Measurements from ENCODE around the gene JRKL.
"Not testable (repeated sequence)": the region's sequence is repeated elsewhere in the genome, so short reads cannot be mapped to it uniquely, and the experiment has no call there.

Gene JRKL

DNA sequence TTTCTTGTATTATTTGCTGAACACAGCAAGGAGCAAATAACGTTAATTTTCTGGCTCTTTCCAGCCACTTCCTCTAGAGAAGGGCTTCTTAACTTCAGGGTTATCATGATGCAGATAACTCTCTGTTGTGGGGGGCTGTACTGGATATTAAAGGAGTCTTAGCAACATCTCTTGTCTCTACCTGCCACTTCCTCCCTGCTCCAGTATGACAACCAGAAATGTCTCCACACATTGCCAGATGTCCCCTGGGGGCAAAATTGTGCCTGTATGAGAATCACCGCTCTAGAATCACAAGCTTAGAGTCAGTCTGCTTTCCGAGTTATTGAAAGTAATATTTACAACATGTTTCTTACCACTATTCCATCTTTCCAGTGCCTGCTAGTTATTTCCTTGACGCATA is 6.8 kb downstream of the JRKL start:
- DNase-seq, result no peak

DNA sequence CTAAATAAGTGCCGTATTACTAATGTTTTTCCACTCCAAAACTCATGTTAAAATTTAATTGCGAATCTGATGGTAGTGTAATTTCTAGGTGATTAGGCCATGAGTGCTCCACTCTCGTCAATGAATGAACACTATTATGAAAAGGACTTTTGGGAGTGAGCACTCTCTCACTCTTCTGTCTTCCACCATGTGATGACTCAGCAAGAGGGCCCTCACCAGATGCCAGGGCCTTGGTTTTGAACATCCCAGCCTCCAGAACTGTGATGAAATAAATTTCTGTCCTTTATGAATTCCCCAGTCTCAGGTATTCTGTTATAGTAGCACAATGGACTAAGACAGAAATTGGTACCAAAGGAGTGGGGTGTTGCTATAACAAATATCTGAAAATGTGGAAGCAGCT is 8.1 kb downstream of the JRKL start:
- no peak for DNase-seq

DNA sequence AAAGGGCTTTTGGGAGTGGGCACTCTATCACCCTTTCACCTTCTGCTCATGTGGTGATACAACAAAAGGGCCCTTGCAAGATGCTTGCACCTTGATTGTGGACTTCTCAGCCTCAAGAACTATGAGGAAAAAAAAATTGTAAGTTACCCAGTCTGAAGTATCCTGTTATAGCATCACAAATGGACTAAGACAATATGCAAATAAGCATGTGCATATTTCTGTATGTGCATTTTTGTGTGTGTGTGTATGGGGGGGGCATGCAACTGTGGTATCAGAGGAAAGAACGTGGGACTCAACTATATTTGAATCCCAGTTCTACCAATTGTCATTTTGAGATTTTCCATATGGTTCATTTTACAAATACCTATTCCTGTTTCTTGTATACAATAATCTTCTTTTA is 10.9 kb downstream of the JRKL start:
- DNase-seq, result no peak

DNA sequence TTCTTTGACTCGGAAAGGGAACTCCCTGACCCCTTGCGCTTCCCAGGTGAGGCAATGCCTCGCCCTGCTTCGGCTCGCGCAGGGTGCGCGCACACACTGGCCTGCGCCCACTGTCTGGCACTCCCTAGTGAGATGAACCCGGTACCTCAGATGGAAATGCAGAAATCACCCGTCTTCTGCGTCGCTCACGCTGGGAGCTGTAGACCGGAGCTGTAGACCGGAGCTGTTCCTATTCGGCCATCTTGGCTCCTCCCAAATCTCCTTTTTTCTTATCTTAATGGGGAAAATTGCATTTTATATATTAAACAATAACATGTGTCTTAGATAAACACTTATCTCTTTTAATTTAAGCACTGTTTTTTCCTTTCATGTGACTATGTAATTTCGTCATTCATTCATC is 21.6 kb downstream of the JRKL start:
- not testable (repeated sequence) for DNase-seq

DNA sequence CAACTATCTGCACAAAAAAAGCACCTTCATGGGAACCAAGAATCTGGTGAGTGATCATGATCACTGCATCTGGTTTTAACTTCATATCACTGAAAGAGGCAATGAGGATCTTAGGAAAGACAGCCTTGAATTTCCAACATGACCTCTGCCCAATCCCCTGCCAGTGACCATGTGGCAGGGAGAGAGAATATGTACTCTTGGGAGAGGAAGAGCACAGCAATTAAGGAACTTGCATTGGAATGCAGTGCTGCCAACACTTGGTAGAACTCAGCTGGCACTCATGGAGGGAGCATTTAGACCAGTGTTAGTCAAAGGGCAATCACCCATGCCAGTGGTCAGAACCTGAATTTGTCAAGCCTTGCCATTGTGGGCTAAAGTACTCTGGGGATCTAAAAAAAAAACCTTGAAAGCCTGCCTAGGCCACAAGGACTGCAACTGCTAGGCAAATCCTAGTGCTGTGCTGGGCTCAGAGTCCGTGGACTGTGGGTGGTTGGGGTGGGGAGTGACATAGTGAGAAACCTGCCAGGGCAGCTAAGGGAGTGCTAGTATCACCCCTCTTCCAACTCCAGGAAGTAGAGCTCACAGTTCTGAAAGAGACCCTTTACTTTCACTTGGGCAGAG is 23.1 kb downstream of the JRKL start:
- DNase-seq, result no peak

DNA sequence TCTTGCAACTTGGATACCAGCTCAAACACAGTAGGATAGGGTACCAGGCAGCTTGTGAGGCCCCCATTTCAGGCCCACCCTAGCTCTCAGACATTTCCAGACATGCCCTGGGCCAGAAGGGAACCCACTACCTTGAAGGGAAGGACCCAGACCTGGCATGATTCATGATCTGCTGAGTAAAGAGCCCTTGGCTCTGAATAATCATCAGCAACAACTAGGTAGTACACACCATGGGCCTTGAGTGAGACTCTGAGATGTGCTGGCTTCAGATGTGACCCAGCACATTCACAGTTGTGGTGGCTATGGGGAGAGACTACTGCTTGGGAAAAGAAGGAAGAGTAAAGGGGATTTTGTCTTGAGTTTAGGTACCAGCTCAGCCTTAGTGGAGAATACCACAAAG is 23.6 kb downstream of the JRKL start:
- no peak for DNase-seq

DNA sequence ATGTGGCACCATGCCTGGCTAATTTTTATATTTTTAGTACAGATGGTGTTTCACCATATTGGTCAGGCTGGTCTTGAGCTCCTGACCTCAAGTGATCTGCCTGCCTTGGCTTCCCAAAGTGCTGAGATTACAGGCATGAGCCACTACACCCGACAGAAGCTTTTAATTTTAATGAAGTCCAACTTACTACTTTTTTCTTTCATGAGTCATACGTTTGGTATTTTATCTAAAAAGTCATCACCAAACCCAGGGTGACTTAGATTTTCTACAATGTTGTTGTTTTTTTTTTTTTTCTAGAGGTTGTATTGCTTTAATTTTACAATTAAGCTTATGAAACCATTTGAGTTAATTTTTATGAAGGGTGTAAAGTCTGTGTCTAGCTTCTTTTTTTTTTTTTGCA is 34.9 kb downstream of the JRKL start:
- DNase-seq, result no peak

DNA sequence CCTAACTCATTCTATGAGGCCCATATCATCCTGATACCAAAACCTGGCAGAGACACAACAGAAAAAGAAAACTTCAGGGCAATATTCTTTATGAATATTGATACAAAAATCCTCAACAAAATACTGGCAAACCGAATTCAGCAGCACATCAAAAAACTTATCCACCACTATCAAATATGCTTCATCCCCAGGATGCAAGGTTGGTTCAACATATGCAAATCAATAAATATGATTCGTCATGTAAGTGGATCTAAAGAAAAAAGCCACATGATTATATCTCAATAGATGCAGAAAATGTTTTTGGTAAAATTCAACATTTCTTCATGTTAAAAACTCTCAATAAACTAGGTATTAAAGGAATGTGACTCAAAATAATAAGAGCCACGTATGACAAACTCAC is 40.9 kb downstream of the JRKL start:
- DNase-seq, result no peak

DNA sequence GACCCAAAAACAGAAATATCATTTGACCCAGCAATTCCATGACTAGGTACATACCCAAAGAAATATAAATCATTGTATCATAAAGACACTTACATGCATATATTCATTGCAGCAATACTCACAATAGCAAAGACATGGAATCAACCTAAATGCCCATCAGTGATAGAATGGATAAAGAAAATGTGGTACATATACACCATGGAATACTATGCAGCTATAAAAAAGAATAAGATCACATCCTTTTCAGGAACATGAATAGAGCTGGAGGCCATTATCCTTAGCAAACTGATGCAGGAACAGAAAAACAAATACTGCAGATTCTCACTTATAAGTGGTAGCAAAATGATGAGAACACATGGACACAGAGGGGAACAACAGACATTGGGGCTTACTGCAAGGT is 42.8 kb downstream of the JRKL start:
- not testable (repeated sequence) for DNase-seq

All from stimulated activated CD8-positive, alpha-beta memory T cell treated with anti-CD3 and anti-CD28 coated beads, Interleukin-4, amount 100 ng/mL, for 48 hours (primary cell).